ENCODE results near the gene NALCN.

DNA sequence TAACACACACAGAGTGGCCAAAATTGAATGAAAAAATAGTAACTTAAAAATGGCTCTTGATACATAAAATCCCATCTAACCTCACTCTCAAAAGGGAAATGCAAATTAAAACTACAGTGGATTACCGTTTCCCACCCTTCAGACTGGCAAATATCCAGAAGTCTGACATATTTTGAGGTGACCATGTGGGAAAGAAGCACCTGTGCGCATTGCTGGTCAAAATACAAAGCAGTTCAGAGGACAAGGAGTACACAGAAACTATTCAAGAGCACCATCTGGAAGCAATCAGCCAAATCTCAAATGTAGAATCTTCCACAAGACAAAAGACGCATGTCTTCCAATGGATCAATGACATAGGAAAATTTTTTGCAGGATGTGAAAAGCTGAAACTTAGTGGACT lies 23.2 kb downstream of the NALCN start:
- TF ChIP-seq, protein P1, sequence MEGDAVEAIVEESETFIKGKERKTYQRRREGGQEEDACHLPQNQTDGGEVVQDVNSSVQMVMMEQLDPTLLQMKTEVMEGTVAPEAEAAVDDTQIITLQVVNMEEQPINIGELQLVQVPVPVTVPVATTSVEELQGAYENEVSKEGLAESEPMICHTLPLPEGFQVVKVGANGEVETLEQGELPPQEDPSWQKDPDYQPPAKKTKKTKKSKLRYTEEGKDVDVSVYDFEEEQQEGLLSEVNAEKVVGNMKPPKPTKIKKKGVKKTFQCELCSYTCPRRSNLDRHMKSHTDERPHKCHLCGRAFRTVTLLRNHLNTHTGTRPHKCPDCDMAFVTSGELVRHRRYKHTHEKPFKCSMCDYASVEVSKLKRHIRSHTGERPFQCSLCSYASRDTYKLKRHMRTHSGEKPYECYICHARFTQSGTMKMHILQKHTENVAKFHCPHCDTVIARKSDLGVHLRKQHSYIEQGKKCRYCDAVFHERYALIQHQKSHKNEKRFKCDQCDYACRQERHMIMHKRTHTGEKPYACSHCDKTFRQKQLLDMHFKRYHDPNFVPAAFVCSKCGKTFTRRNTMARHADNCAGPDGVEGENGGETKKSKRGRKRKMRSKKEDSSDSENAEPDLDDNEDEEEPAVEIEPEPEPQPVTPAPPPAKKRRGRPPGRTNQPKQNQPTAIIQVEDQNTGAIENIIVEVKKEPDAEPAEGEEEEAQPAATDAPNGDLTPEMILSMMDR (IDR thresholded peaks at IDR 0.05): no peak
- TF ChIP-seq POLR2A (IDR thresholded peaks at IDR 0.05): no peak

All from lower leg skin (tissue), 3 donors.